ENCODE data around the gene SPINDOC. TPM values are rescaled to one million over a fixed set of nuclear protein-coding genes. Genes with fewer than 3 reads are reported as not detected.
"Not testable (repeated sequence)": the region's sequence is repeated elsewhere in the genome, so short reads cannot be mapped to it uniquely, and the experiment has no call there.

Gene SPINDOC
- total and polyA plus RNA-seq, 12 donors: 7.0 to 13.2 (median 9.6) TPM

- ATAC-seq (peak in 7 of 8 donors; percentile 23 to 67 (median 45)), DNase-seq (peak; percentile 24 to 68)
- no peak for TF ChIP-seq CTCF (IDR thresholded peaks at IDR 0.05)
- Histone ChIP-seq H3K27ac (peak overlapping the region; percentile 55 to 94 (median 82)), H3K4me3 (peak overlapping the region; percentile 70 to 89 (median 84)), H3K4me1 (peaks cover 7 to 36% (median 25%) of the 10 kb centered on the region in 9 donors), H3K27me3 (peaks cover 0 to 23% (median 0%) of the 10 kb centered on the region in 7 donors), H3K9me3 (no peaks in the 10 kb centered on the region), H3K36me3 (peaks cover 0 to 11% (median 0%) of the 10 kb centered on the region in 9 donors)
- intact Hi-C loops (cut with DNase I): loop anchor here in 8 of 10 donors (2.0 to 10.0 kb wide), 9 partner anchors 43 to 380 kb away; partner anchors contain the start of genes SPINDOC (in 5 of the 8) and MARK2 (in 1 of the 8)
- WGBS, 2 donors: 1% methylated on average over 80 to 82 of the region's 82 CpGs
Measured at GRCh38 chr11:63769042-63769713, 44.1 kb upstream of the SPINDOC start.

DNA sequence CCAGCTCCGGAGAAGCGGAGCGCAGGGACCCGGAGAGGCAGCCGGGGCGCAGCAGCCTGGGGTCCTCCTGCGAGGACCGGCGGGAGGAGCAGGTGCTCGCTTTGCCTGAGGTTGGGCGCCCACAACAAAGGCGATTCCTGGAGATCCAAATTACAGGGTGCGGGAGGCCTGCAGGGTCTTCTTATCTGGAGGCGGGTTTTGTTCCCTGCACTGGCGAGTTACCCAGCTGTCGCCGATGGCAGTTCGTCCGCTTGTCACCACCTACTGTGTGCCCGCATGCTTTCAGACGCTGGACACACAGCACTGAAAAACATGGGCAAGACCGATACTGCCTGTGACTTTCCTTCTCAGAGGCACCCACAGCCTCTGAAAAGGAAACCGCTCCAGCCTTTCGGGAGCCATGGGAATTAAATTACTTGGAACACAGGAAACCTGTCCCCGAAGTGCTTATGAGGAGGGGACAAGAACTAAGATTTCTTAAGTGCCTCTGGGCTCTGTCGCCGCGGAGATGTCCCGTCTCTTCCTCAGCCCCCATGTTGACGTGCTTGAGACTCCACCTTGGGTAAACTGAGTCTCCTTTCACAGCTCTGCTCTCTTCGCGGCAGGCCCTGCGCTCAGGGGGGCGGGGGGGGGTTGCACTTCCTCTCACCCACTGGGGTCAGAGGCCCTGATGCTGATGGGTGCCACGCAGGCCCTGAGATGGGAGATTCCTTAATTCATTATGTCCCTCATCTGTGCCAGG is 43.4 kb upstream of the SPINDOC start:
- Histone ChIP-seq H3K9me3 (no peaks in the 10 kb centered on the region), H3K27me3 (peaks cover 0 to 23% (median 0%) of the 10 kb centered on the region in 7 donors), H3K36me3 (peaks cover 0 to 8% (median 0%) of the 10 kb centered on the region in 9 donors), H3K27ac (peak overlapping the region; percentile 55 to 94 (median 82)), H3K4me3 (peak overlapping the region; percentile 70 to 89 (median 84)), H3K4me1 (peaks cover 7 to 36% (median 25%) of the 10 kb centered on the region in 9 donors)
- 14 to 15% methylated on average over 35 of the region's 35 CpGs for WGBS, 2 donors
- DNase-seq: peak; percentile 13 to 22
- ATAC-seq: peak in 2 of 8 donors; percentile 1 to 2
- intact Hi-C loops (cut with DNase I): loop anchor here in 8 of 10 donors (2.0 to 10.0 kb wide), 9 partner anchors 42 to 379 kb away; partner anchors contain the start of genes SPINDOC (in 6 of the 8) and MARK2 (in 1 of the 8)
- TF ChIP-seq CTCF (IDR thresholded peaks at IDR 0.05): no peak

- H3K9me3 ChIP-seq: no peaks in the 10 kb centered on the region
- peaks cover 0 to 23% (median 0%) of the 10 kb centered on the region in 7 donors for H3K27me3 ChIP-seq
- H3K4me3 ChIP-seq: peak overlapping the region in 1 of 10 donors; percentile 89
- DNase-seq (no peak), ATAC-seq (no peak)
- no peak for TF ChIP-seq CTCF (IDR thresholded peaks at IDR 0.05)
- peaks cover 0 to 3% (median 0%) of the 10 kb centered on the region in 9 donors for H3K36me3 ChIP-seq
- peaks cover 7 to 29% (median 25%) of the 10 kb centered on the region in 9 donors for H3K4me1 ChIP-seq
- intact Hi-C loops (cut with DNase I): loop anchor here in 1 of 10 donors (5.0 kb wide), 1 partner anchor 42 kb away; the partner anchor contains the start of gene SPINDOC
- peak overlapping the region in 3 of 10 donors; percentile 3 to 94 (median 80) for H3K27ac ChIP-seq
- 86 to 92% methylated on average over 7 of the region's 7 CpGs for WGBS, 2 donors
Measured at GRCh38 chr11:63770763-63771162, 42.5 kb upstream of the SPINDOC start.

DNA sequence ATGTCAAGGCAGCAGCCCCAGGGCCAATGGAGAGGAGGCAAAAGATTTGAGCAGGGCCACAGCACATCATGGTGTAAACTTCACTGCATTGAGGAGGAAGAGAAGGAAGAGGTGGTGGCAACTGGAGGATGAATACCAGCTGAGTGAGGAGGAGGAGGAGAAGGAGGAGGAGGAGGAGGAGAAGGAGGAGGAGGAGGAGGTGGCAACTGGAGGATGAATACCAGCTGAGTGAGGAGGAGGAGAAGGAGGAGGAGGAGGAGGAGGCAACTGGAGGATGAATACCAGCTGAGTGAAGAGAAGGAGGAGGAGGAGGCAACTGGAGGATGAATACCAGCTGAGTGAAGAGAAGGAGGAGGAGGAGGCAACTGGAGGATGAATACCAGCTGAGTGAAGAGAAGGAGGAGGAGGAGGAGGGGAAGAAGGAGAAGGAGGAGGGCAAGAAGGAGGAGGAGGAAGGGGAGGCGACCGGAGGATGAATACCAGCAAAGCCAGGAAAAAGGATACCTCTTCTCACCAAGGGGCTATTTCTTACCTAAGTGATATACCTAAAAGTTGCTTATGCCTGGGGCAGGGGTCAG is 41.4 kb upstream of the SPINDOC start:
- H3K9me3 ChIP-seq, H3K4me3 ChIP-seq, H3K27ac ChIP-seq, ATAC-seq, H3K36me3 ChIP-seq, DNase-seq: not testable (repeated sequence)
- 90 to 95% methylated on average over 2 of the region's 2 CpGs for WGBS, 2 donors
- intact Hi-C loops (cut with DNase I): loop anchor here in 1 of 10 donors (5.0 kb wide), 1 partner anchor 40 kb away; the partner anchor contains the start of gene SPINDOC
- Histone ChIP-seq H3K27me3 (peaks cover 0 to 23% (median 0%) of the 10 kb centered on the region in 7 donors), H3K4me1 (peaks cover 2 to 19% (median 16%) of the 10 kb centered on the region in 9 donors)
